Measurements from ENCODE around the gene FOXL3.
A peak's percentile ranks its signal among the peaks of the same experiment; 100 is the strongest.

The FOXL3 gene

GRCh38 chr7:317643-318405 is 27.9 kb downstream of the FOXL3 start:
- no peak for DNase-seq (ENCODE audit: low read depth in 2 of 2)
- TF ChIP-seq, protein P1, sequence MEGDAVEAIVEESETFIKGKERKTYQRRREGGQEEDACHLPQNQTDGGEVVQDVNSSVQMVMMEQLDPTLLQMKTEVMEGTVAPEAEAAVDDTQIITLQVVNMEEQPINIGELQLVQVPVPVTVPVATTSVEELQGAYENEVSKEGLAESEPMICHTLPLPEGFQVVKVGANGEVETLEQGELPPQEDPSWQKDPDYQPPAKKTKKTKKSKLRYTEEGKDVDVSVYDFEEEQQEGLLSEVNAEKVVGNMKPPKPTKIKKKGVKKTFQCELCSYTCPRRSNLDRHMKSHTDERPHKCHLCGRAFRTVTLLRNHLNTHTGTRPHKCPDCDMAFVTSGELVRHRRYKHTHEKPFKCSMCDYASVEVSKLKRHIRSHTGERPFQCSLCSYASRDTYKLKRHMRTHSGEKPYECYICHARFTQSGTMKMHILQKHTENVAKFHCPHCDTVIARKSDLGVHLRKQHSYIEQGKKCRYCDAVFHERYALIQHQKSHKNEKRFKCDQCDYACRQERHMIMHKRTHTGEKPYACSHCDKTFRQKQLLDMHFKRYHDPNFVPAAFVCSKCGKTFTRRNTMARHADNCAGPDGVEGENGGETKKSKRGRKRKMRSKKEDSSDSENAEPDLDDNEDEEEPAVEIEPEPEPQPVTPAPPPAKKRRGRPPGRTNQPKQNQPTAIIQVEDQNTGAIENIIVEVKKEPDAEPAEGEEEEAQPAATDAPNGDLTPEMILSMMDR (IDR thresholded peaks at IDR 0.05; ENCODE audit: low read depth, low read length), result no peak
- no peak overlapping the region for H3K4me3 ChIP-seq (replicated peaks in 1 of 2; ENCODE audit: low read depth in 2 of 2, low read length in 2 of 2)

GRCh38 chr7:318476-318875 is 28.5 kb downstream of the FOXL3 start:
- TF ChIP-seq, protein P1 (IDR thresholded peaks at IDR 0.05; ENCODE audit: low read depth, low read length), result no peak
- H3K4me3 ChIP-seq (replicated peaks in 1 of 2; ENCODE audit: low read depth in 2 of 2, low read length in 2 of 2), result no peak overlapping the region
- no peak for DNase-seq (ENCODE audit: low read depth in 2 of 2)

- no peak overlapping the region for H3K4me3 ChIP-seq (replicated peaks in 1 of 2; ENCODE audit: low read depth in 2 of 2, low read length in 2 of 2)
- no peak for DNase-seq (ENCODE audit: low read depth in 2 of 2)
- TF ChIP-seq, protein P1 (IDR thresholded peaks at IDR 0.05; ENCODE audit: low read depth, low read length), result no peak
These were observed 29.1 kb downstream of the FOXL3 start for GRCh38 chr7:318878-319661.

DNA sequence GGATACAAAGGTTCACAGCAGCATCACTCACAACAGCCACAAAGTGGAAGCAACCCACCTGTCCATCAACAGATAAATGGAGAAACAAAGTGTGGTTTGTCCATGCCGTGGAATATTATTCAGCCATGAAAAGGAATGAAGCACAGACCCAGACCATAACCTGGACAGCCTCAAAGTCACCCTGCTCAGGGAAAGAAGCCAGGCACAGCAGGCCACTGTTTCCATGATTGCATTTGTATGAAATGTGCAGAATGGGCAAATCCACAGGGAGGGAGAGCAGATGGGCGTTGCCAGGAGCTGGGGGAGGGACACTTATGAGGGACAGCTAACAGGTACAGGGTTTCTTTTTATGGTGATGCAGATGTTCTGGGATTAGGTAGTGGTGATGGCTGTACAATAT is 30.3 kb downstream of the FOXL3 start:
- no peak for DNase-seq (ENCODE audit: low read depth in 2 of 2)
- TF ChIP-seq, protein P1 (IDR thresholded peaks at IDR 0.05; ENCODE audit: low read depth, low read length), result no peak

GRCh38 chr7:322111-322671 is 32.2 kb downstream of the FOXL3 start:
- TF ChIP-seq, protein P1 (IDR thresholded peaks at IDR 0.05; ENCODE audit: low read depth, low read length), result peak; percentile 61
- DNase-seq (ENCODE audit: low read depth in 2 of 2), result peak; percentile 25 to 38
- no peak overlapping the region for H3K4me3 ChIP-seq (replicated peaks in 1 of 2; ENCODE audit: low read depth in 2 of 2, low read length in 2 of 2)

More for the DNA sequence above, 30.3 kb downstream of the FOXL3 start:
- H3K4me3 ChIP-seq (replicated peaks in 1 of 2; ENCODE audit: low read depth in 2 of 2, low read length in 2 of 2), result no peak overlapping the region

DNA sequence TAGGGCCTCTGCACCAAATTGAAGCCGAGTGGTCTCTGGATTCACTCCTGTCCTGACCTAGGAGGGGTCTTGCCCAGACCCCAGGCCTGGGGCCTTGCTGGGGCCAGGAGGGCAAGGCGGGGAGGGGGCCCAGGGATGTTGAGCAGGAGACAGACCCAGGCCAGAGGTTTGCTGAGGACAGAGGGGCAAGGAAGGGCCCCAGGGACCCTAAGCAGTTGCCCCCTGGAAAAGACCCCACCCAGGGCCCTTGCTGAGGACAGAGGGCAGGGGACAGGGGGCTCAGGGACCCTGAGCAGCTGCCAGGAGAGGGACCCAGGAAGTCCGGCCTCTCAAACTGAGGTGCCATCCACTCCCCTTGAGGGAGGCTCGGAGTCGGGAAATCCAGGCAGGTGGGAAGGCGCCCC is 32.7 kb downstream of the FOXL3 start:
- no peak overlapping the region for H3K4me3 ChIP-seq (replicated peaks in 1 of 2; ENCODE audit: low read depth in 2 of 2, low read length in 2 of 2)
- TF ChIP-seq, protein P1 (IDR thresholded peaks at IDR 0.05; ENCODE audit: low read depth, low read length), result no peak
- DNase-seq (ENCODE audit: low read depth in 2 of 2), result no peak
